ENCODE results near the gene PCNX1.
A peak's percentile ranks its signal among the peaks of the same experiment; 100 is the strongest.
"Not testable (repeated sequence)": the region's sequence is repeated elsewhere in the genome, so short reads cannot be mapped to it uniquely, and the experiment has no call there.

PCNX1 gene

DNA sequence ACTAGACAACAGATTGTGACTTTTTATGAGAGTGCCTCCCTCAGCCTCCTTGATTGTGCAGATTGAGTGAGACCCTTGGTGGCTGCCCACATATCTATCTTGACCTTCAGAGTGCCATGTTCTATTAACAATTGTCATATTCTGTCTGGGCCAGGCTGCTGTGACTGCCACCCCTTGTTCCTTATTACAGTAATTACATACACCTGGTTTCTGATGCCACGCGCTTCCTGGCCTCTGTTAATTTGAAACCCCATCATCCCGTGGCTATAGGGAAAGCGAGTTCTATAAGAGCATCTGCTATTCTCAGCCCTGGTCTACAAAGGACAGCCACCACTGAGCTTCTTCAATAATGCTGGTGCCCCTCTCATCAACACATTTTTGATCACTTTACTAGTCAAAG is 228.7 kb downstream of the PCNX1 start:
- DNase-seq = no peak

DNA sequence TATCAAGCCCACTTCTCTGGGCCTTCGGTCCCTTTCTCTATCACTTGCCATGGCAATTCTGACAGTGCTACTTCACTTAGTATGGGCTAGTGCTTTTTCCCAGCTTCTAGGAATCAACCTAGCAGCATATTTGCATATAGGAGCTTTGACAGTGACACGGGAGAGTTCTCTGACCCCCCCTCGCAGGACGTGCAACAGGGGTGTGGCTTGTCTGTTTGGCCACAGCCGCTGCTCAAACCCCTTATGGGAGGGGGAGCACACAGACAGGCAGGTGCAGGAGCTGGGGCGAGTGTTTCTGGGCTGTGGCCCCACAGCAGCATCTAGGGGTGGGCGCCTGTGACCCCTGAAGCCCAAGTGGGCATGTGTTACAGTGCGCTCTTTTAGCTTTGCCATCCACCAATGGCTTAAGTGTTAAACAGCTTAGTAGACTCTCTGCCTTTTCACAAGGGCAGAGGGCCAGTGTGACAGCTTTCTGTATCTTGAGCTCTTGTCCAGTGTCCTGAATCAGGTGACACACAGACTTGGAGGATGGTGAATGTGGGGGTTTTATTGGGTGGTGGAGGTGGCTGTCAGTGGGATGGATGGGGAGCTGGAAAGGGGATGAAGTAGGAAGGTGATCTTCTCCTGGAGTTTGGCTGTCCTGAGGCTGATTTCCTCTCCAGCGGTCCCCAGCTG is 229.3 kb downstream of the PCNX1 start:
- no peak for DNase-seq

GRCh38 chr14:71137536-71138447 is 230.5 kb downstream of the PCNX1 start:
- DNase-seq = no peak

GRCh38 chr14:71138448-71139293 is 231.4 kb downstream of the PCNX1 start:
- DNase-seq = peak; percentile 51

- no peak for DNase-seq
Measured at GRCh38 chr14:71139294-71139946, 232.2 kb downstream of the PCNX1 start.

DNA sequence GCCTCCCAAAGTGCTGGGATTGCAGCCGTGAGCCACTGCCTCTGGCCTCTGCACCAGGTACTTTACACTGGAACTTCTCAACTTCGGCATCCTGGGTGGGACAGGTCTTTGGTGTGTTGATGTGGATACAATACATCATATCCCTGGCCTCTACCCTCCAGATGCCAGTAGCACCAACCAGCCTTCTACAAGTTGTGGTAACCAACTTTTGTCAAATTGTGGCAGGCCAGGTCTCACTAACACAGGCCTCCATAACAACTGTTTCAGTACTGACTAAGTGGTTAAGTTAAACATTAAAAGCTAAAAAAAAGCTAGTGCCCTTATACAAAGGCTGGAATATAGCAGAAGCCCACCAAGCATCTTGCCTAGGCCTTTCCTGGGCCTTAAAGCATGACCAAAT is 232.9 kb downstream of the PCNX1 start:
- DNase-seq = no peak

- DNase-seq = no peak
Measured at GRCh38 chr14:71141701-71142374, 234.6 kb downstream of the PCNX1 start.

DNA sequence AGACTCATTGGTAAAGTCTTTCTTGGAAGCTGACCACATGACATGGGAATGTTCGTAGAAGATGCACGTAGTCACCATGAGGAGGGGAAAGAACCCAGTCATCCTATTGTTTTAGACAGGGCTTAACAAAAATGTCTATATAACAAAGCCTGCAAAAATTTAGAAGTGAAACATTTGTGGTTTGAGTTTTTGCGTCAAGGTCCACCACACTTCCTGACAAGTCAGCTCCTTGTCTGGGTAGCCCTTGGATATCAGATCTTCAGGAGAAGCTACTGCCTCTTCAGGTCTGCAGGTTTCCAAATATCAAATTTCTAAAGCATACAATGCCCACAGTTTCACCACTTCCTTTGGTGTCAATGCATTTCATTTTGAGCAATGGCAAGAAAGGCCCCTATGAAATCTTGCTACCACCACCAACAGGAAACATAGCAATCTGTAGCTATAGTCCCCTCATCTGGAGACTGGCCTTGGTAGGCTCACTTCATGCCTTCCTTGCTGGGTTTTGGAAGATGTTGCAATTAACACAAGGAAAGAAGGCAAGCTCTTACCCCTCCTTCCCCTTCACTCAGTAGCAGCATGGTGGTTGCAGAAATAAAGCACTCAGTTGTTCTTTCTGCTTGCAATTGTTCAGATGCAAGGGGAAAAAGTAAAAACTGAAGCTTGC is 235.2 kb downstream of the PCNX1 start:
- DNase-seq = no peak

- DNase-seq = peak; percentile 35
Measured at GRCh38 chr14:71143381-71144290, 236.4 kb downstream of the PCNX1 start.

DNA sequence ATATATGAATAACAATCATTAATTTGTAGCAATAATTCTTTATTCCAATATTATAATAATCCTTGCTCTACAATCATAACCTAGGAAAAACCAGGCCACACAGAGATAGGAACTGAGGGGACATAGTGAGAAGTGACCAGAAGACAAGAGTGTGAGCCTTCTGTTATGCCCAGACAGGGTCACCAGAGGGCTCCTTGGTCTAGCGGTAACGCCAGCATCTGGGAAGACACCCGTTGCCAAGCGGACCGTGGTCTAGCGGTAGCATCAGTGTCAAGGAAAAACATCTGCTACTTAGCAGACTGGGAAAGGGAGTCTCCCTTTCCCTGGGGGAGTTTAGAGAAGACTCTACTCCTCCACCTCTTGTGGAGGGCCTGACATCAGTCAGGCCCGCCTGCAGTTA is 240.1 kb downstream of the PCNX1 start:
- DNase-seq = not testable (repeated sequence)

DNA sequence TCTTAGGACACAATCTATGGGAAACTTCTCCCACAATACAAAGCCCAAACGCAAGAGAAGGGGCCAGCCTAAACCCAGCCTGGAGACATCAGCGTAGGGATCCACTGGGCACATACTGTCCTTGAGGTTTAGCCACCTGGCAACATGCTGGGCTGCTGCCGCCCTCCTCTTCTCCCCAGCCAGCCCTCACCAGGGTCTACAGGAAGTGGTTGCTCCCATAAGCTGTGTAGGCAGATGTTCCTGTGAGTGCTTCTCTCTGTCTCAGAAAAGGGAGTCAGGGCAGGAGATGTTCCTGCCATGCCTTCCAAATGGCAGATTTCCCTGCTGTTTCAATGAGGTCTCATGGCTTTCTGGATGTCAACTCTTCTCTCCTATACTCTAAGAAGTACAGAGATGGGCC is 241.4 kb downstream of the PCNX1 start:
- DNase-seq = no peak

DNA sequence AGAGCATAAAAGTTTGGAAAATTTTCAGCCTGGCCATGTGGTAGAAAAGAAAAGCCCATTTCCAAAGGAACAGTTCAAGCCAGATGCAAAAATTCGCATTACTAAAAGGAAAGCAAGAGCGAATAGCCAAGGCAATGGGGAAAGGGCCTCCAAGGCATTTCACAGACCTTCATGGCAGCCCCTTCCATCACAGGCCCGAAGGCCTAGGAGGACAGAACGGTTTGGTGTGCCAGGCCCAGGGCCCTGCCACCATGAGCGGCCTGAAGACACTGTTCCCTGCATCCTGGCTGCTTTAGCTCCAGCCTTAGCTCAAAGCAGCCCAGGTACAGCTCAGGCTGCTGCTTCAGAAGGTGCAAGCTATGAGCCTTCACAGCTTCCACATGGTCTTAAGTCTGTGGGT is 243.5 kb downstream of the PCNX1 start:
- DNase-seq = no peak

DNA sequence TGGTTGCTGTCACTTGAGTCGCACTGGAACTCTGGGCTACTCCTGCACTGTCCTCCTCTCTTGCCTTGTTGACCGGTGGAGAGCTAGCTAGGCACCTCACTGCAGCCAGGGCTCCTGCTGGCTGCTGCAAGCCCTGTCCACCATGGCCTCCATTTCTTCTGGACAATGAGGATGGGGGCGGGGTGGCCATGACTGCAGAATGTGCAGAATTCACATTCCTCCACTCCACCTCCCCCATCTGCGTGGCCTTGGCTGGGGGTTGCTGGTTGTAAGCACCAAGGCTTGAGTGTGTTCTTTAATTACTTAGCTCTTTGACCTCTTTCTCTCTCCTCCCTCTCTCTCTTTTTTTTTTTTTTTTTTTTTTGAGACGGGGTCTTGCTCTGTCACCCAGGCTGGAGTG is 248.5 kb downstream of the PCNX1 start:
- no peak for DNase-seq

GRCh38 chr14:71163050-71163841 is 256.0 kb downstream of the PCNX1 start:
- no peak for DNase-seq

GRCh38 chr14:71163842-71164629 is 256.8 kb downstream of the PCNX1 start:
- DNase-seq = no peak

All from activated gamma-delta T cell treated with Interleukin-2 at 50 U/mL for 16 hours (primary cell).